BJ (cell line): ENCODE measurements around the gene ENTR1. TPM values are rescaled to one million over a fixed set of nuclear protein-coding genes. Genes with fewer than 3 reads are reported as not detected.

Source experiments
- CTCF ChIA-PET: fragments of 350-600 bp; formaldehyde crosslinking; extraction: SDS; loops from one replicate; lab custom pipeline; 2021; ENCODE audit warnings: antibody characterized with exemption, inconsistent platforms; lab: Yijun Ruan, JAX
- POLR2A ChIA-PET: fragments of 300-600 bp; sonication (Branson Sonifier 250); formaldehyde crosslinking; extraction: SDS; loops from one replicate; lab custom pipeline; 2021; ENCODE audit warnings: antibody characterized with exemption; lab: Charles Lee
- DNase-seq: peaks from one replicate; pipeline ENCODE4 v3.0.0-alpha.2; 2011; ENCODE audit warnings: low read depth
- H3K27me3 ChIP-seq: 2 replicates; pipeline ENCODE4 v1.6.0; 2011; ENCODE audit warnings: low read length; ENCODE audit not compliant: control insufficient read depth, insufficient read depth
- H3K36me3 ChIP-seq: 2 replicates; pipeline ENCODE4 v1.5.1; 2011; ENCODE audit warnings: low read length; ENCODE audit not compliant: control insufficient read depth, insufficient read depth
- H3K4me3 ChIP-seq: 2 replicates; pipeline ENCODE4 v1.5.1; 2011; ENCODE audit warnings: low read depth, mild to moderate bottlenecking, control low read depth, low read length
- polyA plus RNA-seq: library from polyadenylated mRNA; depleted of rRNA; stranded (reverse); fragments of >200 nt; gene quantifications from 2 replicates; pipeline ENCODE4 v1.2.3, GENCODE V29; 2011
- TF ChIP-seq, protein P1 (sequence below): IDR thresholded peaks from 2 replicates; pipeline ENCODE4 v1.5.1; 2011; ENCODE audit warnings: low read depth, mild to moderate bottlenecking, control low read depth, inconsistent platforms, low read length, moderate library complexity; ENCODE audit not compliant: insufficient read depth

Gene ENTR1
- polyA plus RNA-seq, 1 experiment = 28.0 TPM

DNA sequence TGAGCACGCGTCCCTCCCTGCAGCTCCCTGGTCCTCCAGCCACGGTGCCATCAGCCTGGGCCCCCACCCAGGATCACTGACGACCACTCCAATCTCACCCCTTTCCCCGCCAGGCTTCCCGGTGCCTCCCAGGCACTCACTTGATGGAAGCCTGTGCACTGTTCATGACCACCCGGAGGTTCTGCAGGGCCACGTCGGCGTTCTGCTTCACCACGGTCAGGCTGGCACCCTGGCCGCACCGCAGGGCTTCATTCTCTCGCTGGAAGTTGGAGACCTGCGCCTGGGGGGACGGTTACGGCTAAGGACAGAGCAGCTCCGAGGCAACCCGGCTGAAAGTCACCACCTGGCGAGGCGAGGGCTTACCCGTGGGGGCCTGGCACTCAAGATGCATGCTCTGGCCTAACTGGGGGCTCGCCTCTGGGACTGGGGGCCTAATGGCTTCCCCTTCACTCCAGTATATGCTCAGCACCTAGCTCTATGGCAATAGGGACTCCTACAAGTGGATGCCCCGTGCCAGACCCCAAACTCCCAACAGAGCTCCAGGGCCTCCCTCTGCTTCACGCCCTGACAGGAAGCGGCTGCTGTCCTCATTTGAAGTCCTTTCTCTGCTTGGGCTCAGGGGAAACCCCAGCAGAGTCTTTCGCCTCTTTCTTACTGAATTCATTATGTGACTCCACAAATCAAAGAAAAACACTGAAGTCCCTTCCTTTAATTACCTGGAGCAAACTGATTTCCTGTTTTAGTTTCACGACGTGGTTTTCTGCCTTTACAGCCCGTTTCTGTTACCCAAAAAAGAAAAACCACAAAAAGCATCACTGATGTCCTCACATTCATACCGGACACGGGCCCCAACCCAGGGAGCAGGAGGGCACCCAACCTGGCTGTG lies 6.3 kb downstream of the ENTR1 start:
- H3K36me3 ChIP-seq = peaks cover 17% of the 10 kb centered on the region
- TF ChIP-seq, protein P1, sequence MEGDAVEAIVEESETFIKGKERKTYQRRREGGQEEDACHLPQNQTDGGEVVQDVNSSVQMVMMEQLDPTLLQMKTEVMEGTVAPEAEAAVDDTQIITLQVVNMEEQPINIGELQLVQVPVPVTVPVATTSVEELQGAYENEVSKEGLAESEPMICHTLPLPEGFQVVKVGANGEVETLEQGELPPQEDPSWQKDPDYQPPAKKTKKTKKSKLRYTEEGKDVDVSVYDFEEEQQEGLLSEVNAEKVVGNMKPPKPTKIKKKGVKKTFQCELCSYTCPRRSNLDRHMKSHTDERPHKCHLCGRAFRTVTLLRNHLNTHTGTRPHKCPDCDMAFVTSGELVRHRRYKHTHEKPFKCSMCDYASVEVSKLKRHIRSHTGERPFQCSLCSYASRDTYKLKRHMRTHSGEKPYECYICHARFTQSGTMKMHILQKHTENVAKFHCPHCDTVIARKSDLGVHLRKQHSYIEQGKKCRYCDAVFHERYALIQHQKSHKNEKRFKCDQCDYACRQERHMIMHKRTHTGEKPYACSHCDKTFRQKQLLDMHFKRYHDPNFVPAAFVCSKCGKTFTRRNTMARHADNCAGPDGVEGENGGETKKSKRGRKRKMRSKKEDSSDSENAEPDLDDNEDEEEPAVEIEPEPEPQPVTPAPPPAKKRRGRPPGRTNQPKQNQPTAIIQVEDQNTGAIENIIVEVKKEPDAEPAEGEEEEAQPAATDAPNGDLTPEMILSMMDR = no peak
- H3K4me3 ChIP-seq = no peak overlapping the region
- ChIA-PET POLR2A (no interaction called here), CTCF (interaction anchor here (6.5 kb wide), 1 partner anchor 92 kb away, joined by 84 read pairs; no protein-coding TSS in a partner anchor)
- DNase-seq = no peak
- H3K27me3 ChIP-seq = no peaks in the 10 kb centered on the region

- TF ChIP-seq, protein P1 = no peak
- Histone ChIP-seq H3K36me3 (peaks cover 17% of the 10 kb centered on the region), H3K27me3 (no peaks in the 10 kb centered on the region), H3K4me3 (no peak overlapping the region)
- CTCF ChIA-PET = interaction anchor here (6.5 kb wide), 1 partner anchor 91 kb away, joined by 84 read pairs; no protein-coding TSS in a partner anchor
- DNase-seq = no peak
- POLR2A ChIA-PET = no interaction called here
Observed at GRCh38 chr9:136403538-136403914, 6.9 kb downstream of the ENTR1 start.

GRCh38 chr9:136402067-136402466 lies 8.3 kb downstream of the ENTR1 start:
- POLR2A ChIA-PET = interaction anchor here (0.5 kb wide), 1 partner anchor 313 kb away, joined by 4 read pairs; no protein-coding TSS in a partner anchor
- peaks cover 15% of the 10 kb centered on the region for H3K36me3 ChIP-seq
- no peak for DNase-seq

GRCh38 chr9:136401173-136401922 lies 9.1 kb downstream of the ENTR1 start:
- no peak for DNase-seq
- Histone ChIP-seq H3K36me3 (peaks cover 19% of the 10 kb centered on the region), H3K27me3 (no peaks in the 10 kb centered on the region), H3K4me3 (no peak overlapping the region)
- ChIA-PET CTCF (interaction anchor here (0.8 to 6.5 kb wide), 16 partner anchors 9 to 89 kb away, joined by 3 to 84 read pairs (median 4); partner anchors contain the start of genes DNLZ, ENTR1 and PMPCA), POLR2A (interaction anchor here (0.5 kb wide), 1 partner anchor 312 kb away, joined by 4 read pairs; no protein-coding TSS in a partner anchor)
- TF ChIP-seq, protein P1 = no peak

More at GRCh38 chr9:136402067-136402466, 8.3 kb downstream of the ENTR1 start:
- no peaks in the 10 kb centered on the region for H3K27me3 ChIP-seq
- CTCF ChIA-PET = interaction anchor here (0.6 to 6.5 kb wide), 6 partner anchors 9 to 90 kb away, joined by 3 to 84 read pairs (median 4); partner anchors contain the start of gene DNLZ
- H3K4me3 ChIP-seq = no peak overlapping the region
- TF ChIP-seq, protein P1 = no peak
